GM19324 (cell line): Measurements from ENCODE around the gene TTC19.
"Not testable (repeated sequence)": the region's sequence is repeated elsewhere in the genome, so short reads cannot be mapped to it uniquely, and the experiment has no call there.

Source experiments
- ATAC-seq: cut with Tn5 transposase; IDR thresholded peaks from one replicate; pipeline ENCODE4 v1.9.1; 2021; ENCODE audit warnings: mild to moderate bottlenecking, moderate library complexity; ENCODE audit not compliant: unreplicated experiment, low FRiP score

The TTC19 gene

GRCh38 chr17:16025202-16025601 is 25.6 kb downstream of the TTC19 start:
- no peak for ATAC-seq

- ATAC-seq: no peak
Measured at GRCh38 chr17:16026895-16027294, 27.3 kb downstream of the TTC19 start.

- ATAC-seq: no peak
Measured at GRCh38 chr17:16027708-16028584, 28.3 kb downstream of the TTC19 start.

GRCh38 chr17:16033729-16034349 is 34.2 kb downstream of the TTC19 start:
- no peak for ATAC-seq

- ATAC-seq: no peak
Measured at GRCh38 chr17:16036261-16036660, 36.6 kb downstream of the TTC19 start.

- ATAC-seq: no peak
Measured at GRCh38 chr17:16037636-16038035, 38.0 kb downstream of the TTC19 start.

GRCh38 chr17:16040710-16041251 is 41.2 kb downstream of the TTC19 start:
- no peak for ATAC-seq

GRCh38 chr17:16044487-16044886 is 44.9 kb downstream of the TTC19 start:
- ATAC-seq: no peak

- no peak for ATAC-seq
Measured at GRCh38 chr17:16046966-16047365, 47.3 kb downstream of the TTC19 start.

- ATAC-seq: no peak
Measured at GRCh38 chr17:16048811-16049449, 49.3 kb downstream of the TTC19 start.

- no peak for ATAC-seq
Measured at GRCh38 chr17:16050844-16051243, 51.2 kb downstream of the TTC19 start.

- no peak for ATAC-seq
Measured at GRCh38 chr17:16052486-16052885, 52.9 kb downstream of the TTC19 start.

- not testable (repeated sequence) for ATAC-seq
Measured at GRCh38 chr17:16055139-16055538, 55.5 kb downstream of the TTC19 start.

- no peak for ATAC-seq
Measured at GRCh38 chr17:16061631-16062030, 62.0 kb downstream of the TTC19 start.

- ATAC-seq: no peak
Measured at GRCh38 chr17:16066125-16066524, 66.5 kb downstream of the TTC19 start.

- no peak for ATAC-seq
Measured at GRCh38 chr17:16068323-16068722, 68.7 kb downstream of the TTC19 start.

GRCh38 chr17:16072031-16072430 is 72.4 kb downstream of the TTC19 start:
- ATAC-seq: no peak

- no peak for ATAC-seq
Measured at GRCh38 chr17:16073845-16074244, 74.2 kb downstream of the TTC19 start.

GRCh38 chr17:16074423-16074822 is 74.8 kb downstream of the TTC19 start:
- no peak for ATAC-seq

GRCh38 chr17:16075949-16076348 is 76.3 kb downstream of the TTC19 start:
- ATAC-seq: no peak
